NCI-H2029 (cell line): Measurements from ENCODE around the gene BICD2.

Experiments
- DNase-seq: peaks from one replicate; lab custom pipeline; 2025; lab: John Stamatoyannopoulos, UW

The BICD2 gene

DNA sequence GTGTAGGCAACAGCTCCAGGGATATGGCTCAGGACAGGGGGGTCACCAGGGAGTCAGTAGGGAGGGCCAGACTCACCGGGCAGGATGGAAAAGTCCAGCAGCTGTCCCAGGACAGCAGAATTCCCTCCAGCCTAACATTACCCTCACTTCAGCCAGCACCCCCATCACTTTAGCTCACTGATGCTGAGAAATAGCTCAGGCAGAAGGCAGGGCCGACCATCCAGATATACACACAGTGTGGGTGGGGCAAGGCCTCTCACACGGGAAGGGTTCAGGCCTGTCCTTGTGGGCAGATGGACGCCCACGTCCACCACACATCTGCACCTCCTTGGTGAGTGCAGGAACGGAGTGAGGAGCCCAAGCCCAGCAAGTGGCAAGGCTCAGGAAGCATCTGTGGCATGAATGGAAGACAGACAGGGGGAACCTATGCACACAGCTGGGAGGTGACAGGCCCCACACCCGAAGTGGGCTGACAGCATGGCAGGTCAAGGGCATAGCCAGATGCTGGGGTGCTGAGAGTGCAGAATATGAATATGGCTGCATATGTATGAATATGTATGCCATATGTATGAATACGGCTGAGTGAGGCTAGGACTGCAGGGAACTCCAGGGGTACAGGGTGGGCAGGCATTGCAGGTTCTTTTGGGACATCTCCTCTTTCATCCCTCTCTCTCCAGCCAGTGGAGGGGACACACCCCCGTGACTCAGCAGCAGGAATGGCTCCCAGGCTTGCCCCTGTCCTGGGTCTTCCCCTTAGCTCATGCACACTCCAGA is 17.0 kb downstream of the BICD2 start:
- no peak for DNase-seq

DNA sequence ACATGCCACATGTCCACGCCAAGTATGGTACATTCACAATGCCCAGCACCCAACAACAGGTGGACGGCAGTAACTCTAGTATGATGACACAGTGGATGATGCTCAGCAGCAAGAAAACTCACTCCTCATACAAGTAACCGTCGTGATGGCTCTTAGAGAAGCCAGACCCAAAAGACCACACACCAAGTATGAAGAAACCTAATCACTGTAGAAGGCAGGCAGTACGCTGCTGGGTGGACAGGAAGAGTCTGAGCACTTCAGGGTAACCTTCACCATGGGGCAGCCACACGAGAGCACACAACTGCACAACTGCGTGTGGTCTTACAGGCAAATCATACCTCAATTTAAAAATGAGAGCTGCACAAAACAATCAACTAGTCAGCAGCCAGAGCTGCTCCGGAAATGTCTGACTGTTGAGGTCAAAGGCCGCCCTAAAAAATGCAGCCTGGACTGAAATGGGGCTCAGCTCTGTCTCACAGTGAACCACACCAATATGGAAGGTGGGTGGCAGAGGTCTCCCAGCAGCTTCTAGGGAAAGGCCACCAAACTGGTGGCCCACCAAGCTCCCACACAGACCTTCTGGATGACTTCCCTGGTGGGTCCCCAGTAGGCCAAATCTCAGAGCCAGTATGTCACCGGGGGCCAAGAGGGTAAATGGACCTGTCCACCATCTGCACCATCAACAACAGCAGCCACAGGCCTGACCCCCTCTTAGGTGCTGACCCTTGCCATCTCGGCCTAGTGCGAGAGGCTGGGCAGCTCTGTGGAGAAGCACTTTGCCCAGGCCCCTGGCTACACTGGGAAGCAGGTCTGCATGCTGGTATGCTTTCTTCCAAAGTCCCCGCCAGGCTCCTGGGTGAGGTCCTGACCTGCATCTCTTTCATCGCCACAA is 17.8 kb downstream of the BICD2 start:
- no peak for DNase-seq

DNA sequence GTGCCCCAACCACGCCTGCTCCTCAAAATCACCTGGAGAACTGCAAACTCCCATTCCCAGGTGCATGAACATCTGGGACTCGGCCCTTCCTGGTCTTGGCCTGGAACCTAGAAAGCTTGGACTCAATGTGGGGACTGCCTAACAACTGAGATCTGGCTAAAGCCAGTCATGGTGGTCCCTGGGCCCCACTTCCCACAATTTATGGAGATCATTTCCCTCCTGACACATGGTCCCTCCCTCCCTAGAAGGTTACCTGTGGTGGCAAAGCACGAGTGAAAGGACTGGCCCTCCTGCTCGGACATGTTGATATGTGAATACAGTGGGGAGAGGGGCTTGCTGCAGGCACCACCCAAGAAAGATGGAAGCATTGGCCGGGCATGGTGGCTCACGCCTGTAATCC is 18.8 kb downstream of the BICD2 start:
- DNase-seq: no peak

DNA sequence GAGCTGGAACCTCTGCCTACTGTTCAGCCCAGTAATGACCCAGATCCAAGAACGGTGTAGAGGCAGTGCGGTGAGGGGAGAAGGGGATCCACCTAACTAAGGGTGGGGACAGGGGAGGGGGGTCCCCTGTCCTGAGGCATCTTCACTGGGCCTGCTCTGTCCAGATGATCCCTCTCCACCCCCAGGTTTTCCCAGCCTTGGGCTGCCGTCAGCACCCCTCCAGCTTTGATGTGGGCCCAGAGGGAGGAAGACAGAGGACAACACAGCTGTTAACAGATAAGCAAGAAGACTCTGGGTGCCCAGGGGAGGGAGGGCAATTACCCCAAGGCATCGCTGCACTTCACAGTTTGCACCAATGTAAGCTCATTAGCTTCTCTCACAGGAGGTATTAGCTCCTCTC is 19.3 kb downstream of the BICD2 start:
- DNase-seq: no peak

DNA sequence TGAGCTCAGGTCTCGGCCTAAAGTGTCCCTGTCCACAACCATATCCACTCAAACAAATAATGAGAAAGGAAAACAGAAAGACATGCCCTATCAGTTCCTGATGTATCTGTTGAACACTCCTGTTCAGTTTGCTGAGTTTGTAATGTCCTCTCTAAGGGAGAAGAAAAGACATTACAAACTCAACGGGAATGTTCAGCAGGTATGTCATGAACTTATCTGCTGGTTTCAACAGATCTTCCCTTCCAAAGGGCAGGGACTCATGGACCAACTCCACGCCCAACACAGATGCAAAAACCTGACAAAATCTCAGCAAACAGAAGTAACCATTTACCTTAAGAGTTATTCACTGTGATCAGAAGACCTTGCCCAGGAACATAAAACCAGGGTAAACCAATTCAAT is 23.7 kb downstream of the BICD2 start:
- DNase-seq: no peak

DNA sequence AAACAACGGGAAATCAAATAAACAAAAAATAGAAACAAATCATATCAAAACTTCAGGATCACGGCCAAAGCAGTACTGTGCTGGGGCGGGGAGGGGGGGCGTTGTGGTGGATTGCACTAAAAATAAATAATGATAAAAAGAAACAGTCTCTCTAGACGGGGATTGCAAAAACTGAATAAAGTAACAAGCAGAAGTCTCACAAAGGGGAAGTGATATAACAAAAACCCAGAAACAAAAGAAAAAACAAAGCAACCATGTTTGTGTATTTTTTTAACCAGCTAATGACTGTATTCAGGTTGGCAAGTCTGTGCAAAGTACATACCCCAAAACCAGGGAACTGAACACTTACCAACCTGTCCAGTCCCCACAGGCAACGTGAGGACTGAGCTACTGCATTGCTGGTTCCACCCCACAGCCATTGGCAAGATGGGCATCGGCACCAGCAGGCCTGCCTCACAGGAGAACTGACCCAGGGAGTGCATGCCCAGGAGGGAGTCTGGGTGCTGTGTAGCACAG is 24.1 kb downstream of the BICD2 start:
- no peak for DNase-seq

DNA sequence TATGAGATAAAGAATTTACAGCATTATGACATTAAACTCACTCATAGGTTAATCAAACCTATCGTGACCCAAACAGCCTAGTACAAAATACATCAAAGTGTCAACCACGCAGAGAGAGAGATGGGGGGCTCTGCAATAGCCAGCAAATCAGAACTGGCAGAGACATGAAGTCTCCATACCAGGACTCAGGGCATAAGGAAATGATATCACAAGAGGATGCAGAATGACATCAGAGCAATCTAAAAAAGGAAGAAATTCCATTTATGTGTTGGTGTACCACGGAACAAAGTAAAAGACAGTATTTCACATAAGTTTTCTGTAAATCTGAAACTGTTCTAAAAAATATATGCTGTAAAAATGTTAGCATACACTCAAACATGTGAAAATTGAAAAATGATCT is 24.6 kb downstream of the BICD2 start:
- DNase-seq: no peak

DNA sequence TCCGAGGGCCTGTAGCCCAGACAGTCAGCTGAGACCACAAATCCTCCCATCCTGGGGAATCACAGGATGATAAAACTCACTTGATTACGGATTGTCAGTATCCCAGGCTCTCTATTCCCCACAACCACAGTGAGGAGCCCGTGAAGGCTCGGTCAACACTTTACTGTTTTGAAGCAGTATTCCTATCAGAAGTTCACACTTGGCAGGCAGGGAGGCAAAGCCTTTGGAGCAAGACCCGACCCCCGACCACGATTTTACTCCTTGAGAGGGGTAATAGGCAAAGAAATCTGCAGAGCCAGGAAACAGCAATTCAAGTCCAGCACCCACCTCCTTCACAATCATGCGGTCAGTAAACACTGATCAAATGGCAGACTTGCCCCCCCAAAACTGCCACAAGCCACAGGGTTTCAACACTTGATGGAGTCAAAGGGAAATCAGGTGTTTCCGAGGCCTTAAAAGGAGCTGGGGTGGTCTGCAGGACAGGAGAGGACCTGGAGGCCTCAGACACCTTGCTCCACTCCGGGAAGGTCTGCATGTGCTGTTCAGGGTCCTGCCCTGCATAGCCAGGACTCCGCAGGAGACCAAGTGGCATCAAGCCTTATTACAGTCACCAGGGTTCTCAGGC is 25.2 kb downstream of the BICD2 start:
- DNase-seq: no peak

DNA sequence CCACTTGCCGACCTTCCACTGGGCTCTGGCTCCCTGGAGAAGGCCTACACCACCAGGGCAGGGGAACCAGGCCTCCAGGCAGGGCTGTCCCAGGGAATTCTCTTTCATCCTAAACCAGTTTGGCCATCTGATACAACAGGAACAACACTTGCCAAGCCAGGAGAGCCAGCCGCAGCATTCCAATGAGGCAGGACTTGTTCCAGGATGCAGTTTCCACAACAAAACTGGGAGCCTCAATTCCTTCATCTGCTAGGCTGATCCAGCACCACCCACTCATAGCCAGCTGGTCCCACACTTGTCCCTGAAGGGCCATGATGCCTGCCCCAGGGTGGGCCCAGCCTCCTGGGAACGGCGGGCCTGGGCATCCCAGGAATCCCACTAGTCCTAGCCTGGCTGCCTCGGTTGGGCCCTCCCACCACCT is 26.0 kb downstream of the BICD2 start:
- no peak for DNase-seq

DNA sequence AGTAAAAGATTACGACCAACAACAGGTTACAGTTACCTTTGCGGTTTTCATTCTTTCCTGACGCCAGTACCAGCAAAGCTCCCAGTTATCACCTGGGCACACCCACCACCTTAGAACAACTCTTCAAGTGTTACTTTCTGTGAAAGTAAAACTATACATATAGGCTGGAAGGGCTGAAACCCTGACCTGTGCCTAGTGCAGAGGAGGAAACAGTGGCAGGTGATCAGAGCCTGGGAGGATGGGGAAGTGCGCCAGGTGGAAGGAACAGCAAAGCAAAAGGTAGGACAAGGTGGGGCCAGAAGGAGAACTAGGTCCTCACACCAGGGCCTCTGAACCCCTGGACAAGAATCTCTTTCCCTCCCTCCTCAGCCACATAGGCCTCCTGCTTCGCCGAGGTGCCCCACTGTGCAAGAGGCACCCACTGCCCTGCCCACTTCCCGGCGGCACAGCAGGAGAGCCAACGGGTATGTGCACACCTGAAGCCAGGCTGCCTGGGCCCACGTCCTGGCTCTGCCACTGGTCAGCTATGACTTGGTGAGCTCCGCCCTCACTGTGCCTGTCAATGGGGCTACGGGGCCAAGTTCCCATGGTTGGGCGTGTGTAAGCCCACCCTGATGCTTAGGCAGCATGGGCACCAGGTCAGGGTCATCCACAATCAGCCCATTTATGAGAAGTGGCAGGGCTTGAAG is 26.9 kb downstream of the BICD2 start:
- DNase-seq: no peak

DNA sequence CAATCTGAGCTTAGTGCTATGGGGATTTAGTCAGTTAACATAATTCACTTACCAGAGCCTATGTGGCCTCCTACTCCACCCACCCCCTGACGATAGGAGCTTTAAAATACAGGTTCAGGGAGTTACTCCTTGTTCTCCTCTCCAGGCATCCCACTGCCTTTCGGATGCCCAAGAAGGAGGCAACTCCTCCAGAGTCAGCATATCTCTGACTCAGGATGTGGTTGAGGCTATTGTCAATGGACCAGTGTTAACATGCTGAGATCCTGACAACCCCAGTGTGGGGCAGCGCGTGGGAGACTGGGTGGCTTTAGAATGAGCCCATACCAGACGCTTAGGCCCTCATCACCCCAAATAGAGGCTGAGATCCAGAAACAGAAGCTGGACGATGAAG is 27.4 kb downstream of the BICD2 start:
- no peak for DNase-seq

DNA sequence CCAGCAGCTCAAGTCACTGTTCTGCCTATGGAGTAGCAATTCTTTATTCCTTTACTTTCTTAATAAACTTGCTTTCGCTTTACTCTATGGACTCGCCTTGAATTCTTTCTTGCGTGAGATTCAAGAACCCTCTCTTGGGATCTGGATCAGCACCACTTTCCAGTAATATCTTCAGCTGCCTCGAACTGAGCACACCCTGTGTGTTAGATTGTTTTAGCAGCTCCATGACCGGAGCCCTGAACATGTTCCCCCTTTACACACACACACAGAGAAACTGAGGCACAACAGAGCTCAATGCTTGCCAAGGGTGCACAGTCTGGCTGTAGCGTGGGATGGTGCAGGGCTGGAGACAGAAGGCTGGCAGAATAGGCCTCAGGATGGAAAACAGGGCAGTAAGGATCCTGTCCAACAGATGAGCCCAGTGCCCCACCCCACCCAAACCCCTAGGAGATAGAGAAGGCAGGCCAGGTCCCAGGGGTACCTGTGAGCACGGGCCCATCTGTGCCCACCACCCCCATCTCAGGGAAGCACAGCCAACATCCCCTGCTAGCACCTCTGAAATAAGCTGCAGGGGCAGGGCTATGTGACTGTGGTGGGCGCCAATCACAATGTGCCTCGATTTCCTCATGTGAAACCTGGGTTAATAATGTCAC is 27.9 kb downstream of the BICD2 start:
- DNase-seq: no peak

DNA sequence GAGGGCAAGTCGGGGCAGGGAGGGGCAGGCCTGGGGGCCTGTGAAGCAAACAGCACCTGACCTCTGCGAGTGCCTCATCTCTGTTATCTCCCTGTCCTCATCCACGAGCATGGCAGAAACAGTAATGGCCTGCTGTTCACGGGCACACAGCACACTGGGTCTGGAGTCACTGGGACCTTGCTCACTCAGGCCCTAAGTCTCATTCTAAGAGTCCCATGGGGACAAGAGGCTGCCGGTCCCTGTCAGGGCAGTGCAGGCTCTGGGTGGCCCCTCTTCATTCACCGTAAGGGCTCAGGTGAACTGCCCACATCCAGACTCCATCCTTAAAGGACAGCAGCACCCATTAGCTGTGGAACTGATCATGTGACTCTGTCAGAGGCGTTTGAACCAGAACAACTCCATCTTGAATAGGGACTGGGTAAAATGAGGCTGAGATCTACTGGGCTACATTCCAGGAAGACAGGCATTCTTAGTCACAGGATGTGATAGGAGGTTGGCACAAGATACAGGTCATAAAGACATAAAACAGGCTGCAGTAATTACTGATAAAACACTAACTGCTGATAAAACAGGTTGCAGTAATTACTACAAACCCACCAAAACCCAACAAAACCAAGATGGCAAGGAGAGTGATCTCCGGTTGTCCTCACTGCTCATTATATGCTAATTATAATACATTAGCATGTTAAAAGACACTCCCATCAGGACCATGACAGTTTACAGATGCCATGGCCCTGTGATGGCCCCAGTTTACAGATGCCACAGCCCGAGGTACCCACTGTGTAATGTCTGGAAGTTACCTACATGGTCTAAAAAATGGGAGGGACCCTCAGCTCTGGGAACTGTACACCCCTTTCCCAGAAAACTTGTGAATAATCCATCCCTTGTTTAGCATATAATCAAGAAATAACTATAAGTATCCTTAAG is 28.7 kb downstream of the BICD2 start:
- DNase-seq: no peak

DNA sequence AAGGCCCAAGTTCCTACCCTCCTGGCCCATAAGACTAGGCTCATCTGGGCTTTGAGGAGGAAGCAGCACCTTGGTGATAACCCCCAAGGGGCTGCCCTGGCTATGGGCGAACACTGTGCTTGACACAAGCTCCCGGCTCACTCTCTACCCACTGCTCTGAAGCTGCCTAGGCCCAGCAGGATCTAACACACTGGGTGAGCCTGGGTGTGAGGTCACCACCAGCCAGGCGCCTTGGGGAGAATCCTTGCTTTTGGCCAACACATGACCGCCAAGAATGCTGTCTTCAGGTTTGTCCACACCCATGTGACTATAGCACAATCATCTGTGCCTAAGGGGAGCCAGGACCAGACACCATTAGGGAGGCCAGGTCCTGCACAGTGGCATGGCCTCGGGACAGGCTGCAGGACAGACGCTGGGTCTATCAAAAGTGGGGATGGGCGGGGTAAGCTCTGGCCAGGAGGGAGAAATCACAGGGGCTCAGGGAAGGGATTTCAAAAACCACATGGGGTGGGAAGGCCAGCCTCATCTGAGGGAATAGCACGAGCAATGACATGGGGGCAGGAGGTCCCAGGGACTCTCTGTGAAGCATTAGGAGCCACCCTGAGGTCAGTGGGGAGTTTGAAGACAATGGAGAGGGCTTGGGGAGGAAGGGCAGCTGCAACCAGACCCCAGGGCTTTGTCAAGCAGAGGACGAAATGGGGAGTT is 29.6 kb downstream of the BICD2 start:
- no peak for DNase-seq

DNA sequence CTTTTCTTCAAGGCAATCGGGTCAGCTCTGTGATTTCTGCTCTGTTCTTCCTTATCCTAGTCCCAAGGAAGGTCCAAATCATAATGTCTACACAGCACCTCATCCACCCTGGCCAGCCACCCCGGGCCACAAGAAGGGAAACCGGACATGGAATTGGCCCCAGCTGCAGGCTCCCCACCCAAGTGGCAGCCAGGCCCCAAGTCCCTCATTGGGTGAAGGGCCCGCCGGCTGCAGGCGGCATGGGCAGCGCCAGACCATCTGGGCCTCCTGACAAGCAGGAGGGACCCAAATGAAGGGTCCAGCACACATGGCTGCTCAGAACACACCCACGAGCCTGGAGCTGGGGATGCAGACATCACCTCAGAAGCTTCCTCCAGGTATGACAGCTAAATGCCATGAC is 33.7 kb downstream of the BICD2 start:
- DNase-seq: no peak

DNA sequence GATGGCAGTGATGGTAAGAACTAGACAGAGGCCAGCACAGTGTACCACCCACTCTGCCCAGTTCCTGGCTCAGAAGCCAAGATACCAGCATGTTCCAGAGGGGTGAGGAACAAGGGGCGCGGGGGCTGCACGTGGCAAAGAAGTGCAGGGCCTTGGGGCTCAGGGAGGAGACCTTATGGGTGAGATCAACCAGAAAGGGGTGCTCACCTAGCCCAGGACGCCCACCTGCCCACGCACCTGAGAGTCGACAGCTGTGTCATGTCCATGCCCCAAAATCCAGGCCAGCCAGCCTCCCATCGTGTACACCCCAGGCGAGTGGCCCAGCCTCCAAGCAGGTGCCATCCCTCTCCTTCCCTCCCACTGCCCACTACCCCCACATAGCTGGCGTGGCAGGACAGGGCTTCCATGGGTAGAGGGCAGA is 34.9 kb downstream of the BICD2 start:
- no peak for DNase-seq

DNA sequence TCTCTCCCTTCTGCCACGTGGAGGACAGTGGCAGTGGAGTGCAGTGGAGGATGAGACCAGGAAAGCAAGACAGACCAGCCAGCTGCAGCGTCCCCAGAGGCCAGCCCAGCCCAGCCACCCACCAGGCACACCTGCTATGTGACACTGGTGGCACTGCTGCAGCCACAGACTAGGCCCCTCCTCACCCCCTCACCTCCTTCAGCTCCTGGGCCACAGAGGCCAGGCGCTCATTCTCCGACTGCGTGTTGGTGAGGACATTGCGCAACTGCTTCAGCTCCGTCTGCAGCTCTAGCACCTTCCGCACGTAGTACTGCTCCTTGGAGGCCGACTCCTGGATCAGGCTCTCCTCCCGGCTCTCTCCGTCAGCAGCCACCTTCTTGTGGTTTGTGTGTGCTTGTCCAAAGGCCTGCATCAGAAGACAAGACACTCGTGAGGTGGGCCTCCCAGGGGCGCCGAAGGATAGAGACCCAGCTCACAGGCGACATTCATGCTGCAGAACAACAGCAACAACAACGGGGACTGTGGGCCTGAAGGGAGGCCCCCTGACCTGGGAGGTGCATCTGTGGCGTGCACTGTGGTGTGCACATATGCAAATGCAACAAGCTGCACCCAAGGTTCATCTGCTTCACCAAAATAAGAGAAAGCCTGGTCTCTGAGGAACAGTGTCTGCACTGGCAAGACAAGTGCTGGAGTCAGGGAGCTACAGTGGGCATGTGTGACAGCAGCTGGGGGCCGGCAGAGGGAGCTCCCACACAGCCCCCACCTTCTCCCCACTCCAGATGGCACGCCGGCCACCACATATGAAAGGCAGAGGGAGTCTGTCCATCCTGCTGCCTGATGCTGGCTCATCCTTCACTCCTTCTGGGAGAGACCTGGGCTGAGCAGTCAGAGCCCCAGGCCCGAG is 35.5 kb downstream of the BICD2 start:
- DNase-seq: no peak
